ENCODE results near the gene OR7D2. TPM values are rescaled to one million over a fixed set of nuclear protein-coding genes. Genes with fewer than 3 reads are reported as not detected.

Gene OR7D2
- polyA plus RNA-seq, 2 of the 4 experiments (the other 2 are of a cell fraction), result 0.03 TPM; not detected in 1

- Histone ChIP-seq H3K4me2 (no peak overlapping the region), H3K4me3 (no peak overlapping the region), H3K9me3 (peaks cover 89% of the 10 kb centered on the region), H3K27ac (no peak overlapping the region), H3K4me1 (no peaks in the 10 kb centered on the region)
- no peak for FAIRE-seq
- no peak for DNase-seq (ENCODE audit: low read depth in 1 of 2, low spot score in 1 of 2)
- POLR2A ChIA-PET, result no interaction called here
- WGBS (ENCODE audit: missing lambda C conversion rate), result 90% methylated on average over 3 of the region's 3 CpGs
- CTCF ChIA-PET, result interaction anchor here (0.5 kb wide), 1 partner anchor 655 kb away, joined by 4 read pairs; no protein-coding TSS in a partner anchor
- TF ChIP-seq CHD2 (IDR thresholded peaks at IDR 0.05; ENCODE audit: low read length, partially characterized antibody), result no peak
- no peak for TF ChIP-seq ZC3H11A (IDR thresholded peaks at IDR 0.05)
- no peak for TF ChIP-seq JUNB (IDR thresholded peaks at IDR 0.05)
- no peak for TF ChIP-seq PBX3 (IDR thresholded peaks at IDR 0.05)
- no peak for TF ChIP-seq BCL3 (IDR thresholded peaks at IDR 0.05)
- no peak for TF ChIP-seq NPAS2 (CRISPR knock-in tag; IDR thresholded peaks at IDR 0.05; ENCODE audit: borderline replicate concordance)
- TF ChIP-seq POLR2A (IDR thresholded peaks at IDR 0.05; ENCODE audit: low read length), result no peak
- TF ChIP-seq, protein P1, sequence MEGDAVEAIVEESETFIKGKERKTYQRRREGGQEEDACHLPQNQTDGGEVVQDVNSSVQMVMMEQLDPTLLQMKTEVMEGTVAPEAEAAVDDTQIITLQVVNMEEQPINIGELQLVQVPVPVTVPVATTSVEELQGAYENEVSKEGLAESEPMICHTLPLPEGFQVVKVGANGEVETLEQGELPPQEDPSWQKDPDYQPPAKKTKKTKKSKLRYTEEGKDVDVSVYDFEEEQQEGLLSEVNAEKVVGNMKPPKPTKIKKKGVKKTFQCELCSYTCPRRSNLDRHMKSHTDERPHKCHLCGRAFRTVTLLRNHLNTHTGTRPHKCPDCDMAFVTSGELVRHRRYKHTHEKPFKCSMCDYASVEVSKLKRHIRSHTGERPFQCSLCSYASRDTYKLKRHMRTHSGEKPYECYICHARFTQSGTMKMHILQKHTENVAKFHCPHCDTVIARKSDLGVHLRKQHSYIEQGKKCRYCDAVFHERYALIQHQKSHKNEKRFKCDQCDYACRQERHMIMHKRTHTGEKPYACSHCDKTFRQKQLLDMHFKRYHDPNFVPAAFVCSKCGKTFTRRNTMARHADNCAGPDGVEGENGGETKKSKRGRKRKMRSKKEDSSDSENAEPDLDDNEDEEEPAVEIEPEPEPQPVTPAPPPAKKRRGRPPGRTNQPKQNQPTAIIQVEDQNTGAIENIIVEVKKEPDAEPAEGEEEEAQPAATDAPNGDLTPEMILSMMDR (IDR thresholded peaks at IDR 0.05), result no peak
- TF ChIP-seq CHD4 (IDR thresholded peaks at IDR 0.05; ENCODE audit: borderline replicate concordance), result no peak
- TF ChIP-seq RFX5 (IDR thresholded peaks at IDR 0.05), result no peak
- no peak for TF ChIP-seq GATA3 (IDR thresholded peaks at IDR 0.05; ENCODE audit: borderline replicate concordance)
- no peak for TF ChIP-seq NR3C1 (IDR thresholded peaks at IDR 0.05)
- ATAC-seq, result no peak
Observed at GRCh38 chr19:9148697-9149096, 30.1 kb upstream of the OR7D2 start.

GRCh38 chr19:9149997-9150396 is 28.8 kb upstream of the OR7D2 start:
- DNase-seq (ENCODE audit: low read depth in 1 of 2, low spot score in 1 of 2) (no peak), FAIRE-seq (no peak), ATAC-seq (no peak)
- TF ChIP-seq EP300 (IDR thresholded peaks at IDR 0.05), result no peak
- TF ChIP-seq CHD2 (IDR thresholded peaks at IDR 0.05; ENCODE audit: low read length, partially characterized antibody), result no peak
- TF ChIP-seq CBX2 (IDR thresholded peaks at IDR 0.05; ENCODE audit: borderline replicate concordance, low read depth), result no peak
- TF ChIP-seq CBX8 (IDR thresholded peaks at IDR 0.05), result no peak
- no peak for TF ChIP-seq MYC (IDR thresholded peaks at IDR 0.05; ENCODE audit: borderline replicate concordance, low read length)
- TF ChIP-seq NFE2L2 (conservative IDR thresholded peaks at IDR 0.05; ENCODE audit: low read length), result no peak
- TF ChIP-seq, protein P2, sequence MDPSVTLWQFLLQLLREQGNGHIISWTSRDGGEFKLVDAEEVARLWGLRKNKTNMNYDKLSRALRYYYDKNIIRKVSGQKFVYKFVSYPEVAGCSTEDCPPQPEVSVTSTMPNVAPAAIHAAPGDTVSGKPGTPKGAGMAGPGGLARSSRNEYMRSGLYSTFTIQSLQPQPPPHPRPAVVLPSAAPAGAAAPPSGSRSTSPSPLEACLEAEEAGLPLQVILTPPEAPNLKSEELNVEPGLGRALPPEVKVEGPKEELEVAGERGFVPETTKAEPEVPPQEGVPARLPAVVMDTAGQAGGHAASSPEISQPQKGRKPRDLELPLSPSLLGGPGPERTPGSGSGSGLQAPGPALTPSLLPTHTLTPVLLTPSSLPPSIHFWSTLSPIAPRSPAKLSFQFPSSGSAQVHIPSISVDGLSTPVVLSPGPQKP (IDR thresholded peaks at IDR 0.05; ENCODE audit: low read depth, low read length), result no peak
- no peak for TF ChIP-seq BCL3 (IDR thresholded peaks at IDR 0.05)
- TF ChIP-seq POLR2AphosphoS2 (conservative IDR thresholded peaks at IDR 0.05; ENCODE audit: low read length), result no peak
- no peak for TF ChIP-seq SREBF2 (IDR thresholded peaks at IDR 0.05)
- no peak for TF ChIP-seq ZFP36 (IDR thresholded peaks at IDR 0.05; ENCODE audit: borderline replicate concordance, partially characterized antibody)
- TF ChIP-seq HDAC2 (IDR thresholded peaks at IDR 0.05), result no peak
- TF ChIP-seq HES2 (IDR thresholded peaks at IDR 0.05), result no peak
- TF ChIP-seq CEBPB (IDR thresholded peaks at IDR 0.05), result no peak
- no peak for TF ChIP-seq RAD21 (conservative IDR thresholded peaks at IDR 0.05 in 1 of 2, IDR thresholded peaks at IDR 0.05 in 1 of 2)
- TF ChIP-seq BHLHE40 (IDR thresholded peaks at IDR 0.05; ENCODE audit: low read depth, low read length), result no peak
- TF ChIP-seq, protein P1 (IDR thresholded peaks at IDR 0.05), result no peak
- no peak for TF ChIP-seq GATA3 (IDR thresholded peaks at IDR 0.05; ENCODE audit: borderline replicate concordance)
- no peak for TF ChIP-seq FOXS1 (CRISPR knock-in tag; IDR thresholded peaks at IDR 0.05)
- ChIA-PET CTCF (interaction anchor here (0.6 kb wide), 1 partner anchor 153 kb away, joined by 3 read pairs; no protein-coding TSS in a partner anchor), POLR2A (no interaction called here)
- Histone ChIP-seq H3K4me1 (no peaks in the 10 kb centered on the region), H3K27ac (no peak overlapping the region), H3K4me2 (no peak overlapping the region), H3K9me3 (peaks cover 88% of the 10 kb centered on the region), H3K4me3 (no peak overlapping the region)
- WGBS (ENCODE audit: missing lambda C conversion rate), result 98% methylated on average over 4 of the region's 4 CpGs

Data from A549 (cell line).